H9 (cell line): Measurements from ENCODE around the gene TMEM41B. TPM values are rescaled to one million over a fixed set of nuclear protein-coding genes. Genes with fewer than 3 reads are reported as not detected.

Experiments used
- DNase-seq: peaks from one replicate; pipeline ENCODE4 v3.0.0-alpha.2; 2017
- H2AFZ ChIP-seq: one replicate; pipeline ENCODE4 v1.6.1; 2013; ENCODE audit warnings: mild to moderate bottlenecking, low read length, control low read depth, moderate library complexity
- H2AK5ac ChIP-seq: 2 replicates; pipeline ENCODE4 v1.6.1; 2013; ENCODE audit warnings: low read length, control low read depth, mixed read lengths; ENCODE audit not compliant: insufficient read length
- H2BK120ac ChIP-seq: one replicate; pipeline ENCODE4 v1.6.1; 2013; ENCODE audit warnings: low read depth, mild to moderate bottlenecking, low read length, control low read depth, inconsistent platforms; ENCODE audit not compliant: poor library complexity, severe bottlenecking
- H2BK12ac ChIP-seq: 2 replicates; pipeline ENCODE4 v1.6.1; 2013; ENCODE audit warnings: low read length, control low read depth, mixed read lengths, low read depth; ENCODE audit not compliant: insufficient read length
- H2BK15ac ChIP-seq: 2 replicates; pipeline ENCODE4 v1.6.1; 2013; ENCODE audit warnings: low read depth, low read length, control low read depth
- H2BK20ac ChIP-seq: one replicate; pipeline ENCODE4 v1.6.1; 2013; ENCODE audit warnings: low read depth, mild to moderate bottlenecking, low read length, control low read depth, inconsistent platforms; ENCODE audit not compliant: poor library complexity, severe bottlenecking
- H2BK5ac ChIP-seq: 2 replicates; pipeline ENCODE4 v1.6.1; 2013; ENCODE audit warnings: low read length, control low read depth, mixed read lengths; ENCODE audit not compliant: insufficient read length
- H3K14ac ChIP-seq: 2 replicates; pipeline ENCODE4 v1.6.1; 2013; ENCODE audit warnings: low read length, control low read depth; ENCODE audit not compliant: insufficient read depth
- H3K18ac ChIP-seq: 2 replicates; pipeline ENCODE4 v1.6.1; 2013; ENCODE audit warnings: low read depth, mild to moderate bottlenecking, mixed read lengths, low read length, control low read depth; ENCODE audit not compliant: insufficient read length
- H3K23ac ChIP-seq: 2 replicates; pipeline ENCODE4 v1.6.1; 2013; ENCODE audit warnings: low read length, control low read depth, mixed read lengths, low read depth; ENCODE audit not compliant: insufficient read length
- H3K23me2 ChIP-seq: 2 replicates; pipeline ENCODE4 v1.6.1; 2013; ENCODE audit warnings: low read depth, mild to moderate bottlenecking, mixed read lengths, low read length, control low read depth; ENCODE audit not compliant: insufficient read length, poor library complexity, severe bottlenecking
- H3K27ac ChIP-seq: 2 replicates; pipeline ENCODE4 v1.5.1; 2013; ENCODE audit warnings: low read length, control low read depth, mixed read lengths, low read depth; ENCODE audit not compliant: insufficient read length
- H3K27me3 ChIP-seq: 2 replicates; pipeline ENCODE4 v1.6.1; 2013; ENCODE audit warnings: low read length, control low read depth, inconsistent platforms; ENCODE audit not compliant: insufficient read depth
- H3K4ac ChIP-seq: 2 replicates; pipeline ENCODE4 v1.6.1; 2013; ENCODE audit warnings: low read depth, mild to moderate bottlenecking, control low read depth, inconsistent platforms, low read length, moderate library complexity
- H3K4me1 ChIP-seq: 2 replicates; pipeline ENCODE4 v1.6.1; 2013; ENCODE audit warnings: low read length, control low read depth, inconsistent platforms; ENCODE audit not compliant: insufficient read depth
- H3K4me2 ChIP-seq: 2 replicates; pipeline ENCODE4 v1.6.1; 2013; ENCODE audit warnings: low read length, control low read depth, mixed read lengths; ENCODE audit not compliant: insufficient read length, insufficient read depth
- H3K56ac ChIP-seq: 2 replicates; pipeline ENCODE4 v1.6.1; 2013; ENCODE audit warnings: low read depth, mild to moderate bottlenecking, mixed read lengths, low read length, control low read depth; ENCODE audit not compliant: insufficient read length
- H3K79me1 ChIP-seq: 2 replicates; pipeline ENCODE4 v1.6.1; 2013; ENCODE audit warnings: low read depth, mild to moderate bottlenecking, moderate library complexity, low read length, control low read depth, inconsistent platforms; ENCODE audit not compliant: insufficient read depth, poor library complexity, severe bottlenecking
- H3K79me2 ChIP-seq: 2 replicates; pipeline ENCODE4 v1.6.1; 2013; ENCODE audit warnings: low read length, control low read depth, inconsistent platforms; ENCODE audit not compliant: insufficient read depth
- H3K9ac ChIP-seq: 2 replicates; pipeline ENCODE4 v1.6.1; 2013; ENCODE audit warnings: low read length, control low read depth, mixed read lengths; ENCODE audit not compliant: insufficient read length; ENCODE audit errors: extremely low read depth
- H3K9me3 ChIP-seq: one replicate; pipeline ENCODE4 v1.6.1; 2013; ENCODE audit warnings: low read depth, low read length, inconsistent platforms; ENCODE audit not compliant: control insufficient read depth
- H3T11ph ChIP-seq: one replicate; pipeline ENCODE4 v1.6.1; 2013; ENCODE audit warnings: mild to moderate bottlenecking, low read length, control low read depth, inconsistent platforms
- H4K20me1 ChIP-seq: one replicate; pipeline ENCODE4 v1.6.1; 2013; ENCODE audit not compliant: control insufficient read depth, insufficient read length, insufficient read depth
- H4K5ac ChIP-seq: 2 replicates; pipeline ENCODE4 v1.6.1; 2013; ENCODE audit warnings: low read depth, mild to moderate bottlenecking, mixed read lengths, low read length, control low read depth; ENCODE audit not compliant: insufficient read length
- H4K8ac ChIP-seq: replicated peaks from 2 replicates; pipeline ENCODE4 v1.6.1; 2013; ENCODE audit warnings: low read length, control low read depth, mixed read lengths, low read depth; ENCODE audit not compliant: insufficient read length
- H4K91ac ChIP-seq: 2 replicates; pipeline ENCODE4 v1.6.1; 2013; ENCODE audit warnings: low read depth, mild to moderate bottlenecking, moderate library complexity, mixed read lengths, low read length, control low read depth; ENCODE audit not compliant: insufficient read length
- H3K27ac Mint-ChIP-seq, 3 experiments: 2 replicates in 2 of 3; 3 replicates in 1 of 3; pipeline ENCODE4 v1.8.0; 2020 to 2021; ENCODE audit warnings: mixed read lengths in 3 of 3, mild to moderate bottlenecking in 1 of 3, moderate library complexity in 1 of 3
- H3K27me3 Mint-ChIP-seq: 2 replicates; pipeline ENCODE4 v1.8.0; 2021; ENCODE audit warnings: low read depth, mild to moderate bottlenecking, moderate library complexity, mixed read lengths
- H3K36me3 Mint-ChIP-seq, 3 experiments: 2 replicates in 2 of 3; 3 replicates in 1 of 3; pipeline ENCODE4 v1.8.0; 2020 to 2021; ENCODE audit warnings: low read depth in 3 of 3, mixed read lengths in 3 of 3; ENCODE audit not compliant: insufficient read depth in 1 of 3
- H3K4me1 Mint-ChIP-seq, 2 experiments: 2 replicates each; pipeline ENCODE4 v1.8.0; 2020; ENCODE audit warnings: mixed read lengths in 2 of 2
- H3K4me3 Mint-ChIP-seq, 2 experiments: 2 replicates in 1 of 2; 3 replicates in 1 of 2; pipeline ENCODE4 v1.8.0; 2020 to 2021; ENCODE audit warnings: mild to moderate bottlenecking in 2 of 2, mixed read lengths in 2 of 2, moderate library complexity in 1 of 2
- H3K9me3 Mint-ChIP-seq, 2 experiments: 2 replicates in 1 of 2; 3 replicates in 1 of 2; pipeline ENCODE4 v1.8.0; 2020; ENCODE audit warnings: mild to moderate bottlenecking in 2 of 2, mixed read lengths in 2 of 2, moderate library complexity in 1 of 2
- WGBS: extraction: QIAGEN DNeasy Blood & Tissue Kit; methylation state at CpG from one replicate; pipeline ENCODE4 v1.1.7; 2013; ENCODE audit warnings: missing lambda C conversion rate, low lambda C conversion rate, mixed read lengths; ENCODE audit not compliant: insufficient read length; ENCODE audit errors: extremely low coverage; 5-methylcytosine and 5-hydroxymethylcytosine counted together
- total RNA-seq: library from RNA; stranded (reverse); gene quantifications from 2 replicates; pipeline ENCODE4 v1.2.1, GENCODE V29; 2021
- TF ChIP-seq, protein P1 (sequence below): fragments of 200-600 bp; sonication (generic); conservative IDR thresholded peaks from 3 replicates; pipeline ENCODE4 v1.8.0; 2021; ENCODE audit warnings: antibody characterized with exemption, mild to moderate bottlenecking

The TMEM41B gene
- total RNA-seq, 1 experiment from 2014 or later, result 48.7 TPM

DNA sequence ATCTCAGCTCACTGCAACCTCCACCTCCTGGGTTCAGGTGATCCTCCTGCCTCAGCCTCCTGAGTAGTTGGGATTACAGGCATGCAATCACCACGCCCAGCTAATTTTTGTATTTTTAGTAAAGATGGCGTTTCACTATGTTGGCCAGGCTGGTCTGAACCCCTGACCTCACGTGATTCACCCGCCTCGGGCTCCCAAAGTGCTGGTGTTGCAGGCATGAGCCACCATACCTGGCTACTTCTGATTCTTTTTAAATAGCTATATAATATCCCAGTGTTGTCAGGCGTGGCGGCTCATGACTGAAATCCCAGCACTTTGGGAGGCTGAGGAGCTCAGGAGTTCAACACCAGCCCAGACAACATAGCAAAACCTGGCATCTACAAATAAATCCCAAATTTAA lies 20.7 kb downstream of the TMEM41B start:
- H3K56ac ChIP-seq, result no peak overlapping the region
- H4K8ac ChIP-seq, result no peak overlapping the region
- H3K79me2 ChIP-seq, result no peaks in the 10 kb centered on the region
- Mint-ChIP-seq H3K9me3 (no peaks in the 10 kb centered on the region), H3K27ac (no peak overlapping the region), H3K4me3 (no peak overlapping the region), H3K4me1 (no peaks in the 10 kb centered on the region), H3K27me3 (no peaks in the 10 kb centered on the region), H3K36me3 (peaks cover 6 to 42% (median 16%) of the 10 kb centered on the region in 3 experiments)
- H3K18ac ChIP-seq, result no peak overlapping the region
- no peak overlapping the region for H2BK15ac ChIP-seq
- no peak overlapping the region for H3T11ph ChIP-seq
- H4K5ac ChIP-seq, result no peak overlapping the region
- H3K23ac ChIP-seq, result no peak overlapping the region
- no peak overlapping the region for H3K4me2 ChIP-seq
- no peak overlapping the region for H2BK5ac ChIP-seq
- TF ChIP-seq, protein P1, sequence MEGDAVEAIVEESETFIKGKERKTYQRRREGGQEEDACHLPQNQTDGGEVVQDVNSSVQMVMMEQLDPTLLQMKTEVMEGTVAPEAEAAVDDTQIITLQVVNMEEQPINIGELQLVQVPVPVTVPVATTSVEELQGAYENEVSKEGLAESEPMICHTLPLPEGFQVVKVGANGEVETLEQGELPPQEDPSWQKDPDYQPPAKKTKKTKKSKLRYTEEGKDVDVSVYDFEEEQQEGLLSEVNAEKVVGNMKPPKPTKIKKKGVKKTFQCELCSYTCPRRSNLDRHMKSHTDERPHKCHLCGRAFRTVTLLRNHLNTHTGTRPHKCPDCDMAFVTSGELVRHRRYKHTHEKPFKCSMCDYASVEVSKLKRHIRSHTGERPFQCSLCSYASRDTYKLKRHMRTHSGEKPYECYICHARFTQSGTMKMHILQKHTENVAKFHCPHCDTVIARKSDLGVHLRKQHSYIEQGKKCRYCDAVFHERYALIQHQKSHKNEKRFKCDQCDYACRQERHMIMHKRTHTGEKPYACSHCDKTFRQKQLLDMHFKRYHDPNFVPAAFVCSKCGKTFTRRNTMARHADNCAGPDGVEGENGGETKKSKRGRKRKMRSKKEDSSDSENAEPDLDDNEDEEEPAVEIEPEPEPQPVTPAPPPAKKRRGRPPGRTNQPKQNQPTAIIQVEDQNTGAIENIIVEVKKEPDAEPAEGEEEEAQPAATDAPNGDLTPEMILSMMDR, result no peak
- no peak overlapping the region for H4K91ac ChIP-seq
- no peak overlapping the region for H3K9ac ChIP-seq
- no peaks in the 10 kb centered on the region for H3K27me3 ChIP-seq
- H2BK120ac ChIP-seq, result no peak overlapping the region
- H2AK5ac ChIP-seq, result no peak overlapping the region
- no peaks in the 10 kb centered on the region for H3K4me1 ChIP-seq
- H2BK20ac ChIP-seq, result no peak overlapping the region
- no peaks in the 10 kb centered on the region for H3K79me1 ChIP-seq
- no peaks in the 10 kb centered on the region for H3K23me2 ChIP-seq
- no peak overlapping the region for H2BK12ac ChIP-seq
- no peak overlapping the region for H3K14ac ChIP-seq
- H3K4ac ChIP-seq, result no peak overlapping the region
- no peak for DNase-seq
- H3K27ac ChIP-seq, result no peak overlapping the region
- no peak overlapping the region for H2AFZ ChIP-seq
- H4K20me1 ChIP-seq, result no peaks in the 10 kb centered on the region
- WGBS, result no CpG with 5 or more reads among the region's 7 CpGs
- no peaks in the 10 kb centered on the region for H3K9me3 ChIP-seq
